Activated CD4-positive, alpha-beta T cell treated with anti-CD3 and anti-CD28 coated beads, Interleukin-2, amount 50 U/mL, for 48 hours (primary cell): ENCODE results near the gene KRTAP12-3.

Experiments used
- DNase-seq, 2 experiments: peaks; one replicate each; pipeline ENCODE4 v3.0.0-alpha.2; 2020

KRTAP12-3 gene

GRCh38 chr21:44706026-44706705, 48.4 kb downstream of the KRTAP12-3 start:
- DNase-seq = no peak

GRCh38 chr21:44706706-44707581, 49.2 kb downstream of the KRTAP12-3 start:
- DNase-seq = no peak
